ENCODE results near the gene BTBD2.

The BTBD2 gene

GRCh38 chr19:1936916-1937610, 78.5 kb downstream of the BTBD2 start:
- DNase-seq = no peak

- no peak for DNase-seq
Observed at GRCh38 chr19:1936430-1936829, 79.1 kb downstream of the BTBD2 start.

- DNase-seq = peak; percentile 56
Observed at GRCh38 chr19:1935484-1936208, 79.9 kb downstream of the BTBD2 start.

All from stimulated activated CD4-positive, alpha-beta T cell treated with anti-CD3 and anti-CD28 coated beads, Interleukin-1b, Interleukin-23, amount 100 ng/mL, for 48 hours (primary cell).